Endothelial cell of coronary artery (primary cell): Measurements from ENCODE around the gene ARFGEF3. TPM values are rescaled to one million over a fixed set of nuclear protein-coding genes. Genes with fewer than 3 reads are reported as not detected.

ENCODE experiments used
- total RNA-seq: library from RNA; depleted of rRNA; stranded (reverse); fragments of >200 nt; gene quantifications from 2 replicates; pipeline ENCODE4 v1.2.3, GENCODE V29; 2014

The ARFGEF3 gene, protein sequence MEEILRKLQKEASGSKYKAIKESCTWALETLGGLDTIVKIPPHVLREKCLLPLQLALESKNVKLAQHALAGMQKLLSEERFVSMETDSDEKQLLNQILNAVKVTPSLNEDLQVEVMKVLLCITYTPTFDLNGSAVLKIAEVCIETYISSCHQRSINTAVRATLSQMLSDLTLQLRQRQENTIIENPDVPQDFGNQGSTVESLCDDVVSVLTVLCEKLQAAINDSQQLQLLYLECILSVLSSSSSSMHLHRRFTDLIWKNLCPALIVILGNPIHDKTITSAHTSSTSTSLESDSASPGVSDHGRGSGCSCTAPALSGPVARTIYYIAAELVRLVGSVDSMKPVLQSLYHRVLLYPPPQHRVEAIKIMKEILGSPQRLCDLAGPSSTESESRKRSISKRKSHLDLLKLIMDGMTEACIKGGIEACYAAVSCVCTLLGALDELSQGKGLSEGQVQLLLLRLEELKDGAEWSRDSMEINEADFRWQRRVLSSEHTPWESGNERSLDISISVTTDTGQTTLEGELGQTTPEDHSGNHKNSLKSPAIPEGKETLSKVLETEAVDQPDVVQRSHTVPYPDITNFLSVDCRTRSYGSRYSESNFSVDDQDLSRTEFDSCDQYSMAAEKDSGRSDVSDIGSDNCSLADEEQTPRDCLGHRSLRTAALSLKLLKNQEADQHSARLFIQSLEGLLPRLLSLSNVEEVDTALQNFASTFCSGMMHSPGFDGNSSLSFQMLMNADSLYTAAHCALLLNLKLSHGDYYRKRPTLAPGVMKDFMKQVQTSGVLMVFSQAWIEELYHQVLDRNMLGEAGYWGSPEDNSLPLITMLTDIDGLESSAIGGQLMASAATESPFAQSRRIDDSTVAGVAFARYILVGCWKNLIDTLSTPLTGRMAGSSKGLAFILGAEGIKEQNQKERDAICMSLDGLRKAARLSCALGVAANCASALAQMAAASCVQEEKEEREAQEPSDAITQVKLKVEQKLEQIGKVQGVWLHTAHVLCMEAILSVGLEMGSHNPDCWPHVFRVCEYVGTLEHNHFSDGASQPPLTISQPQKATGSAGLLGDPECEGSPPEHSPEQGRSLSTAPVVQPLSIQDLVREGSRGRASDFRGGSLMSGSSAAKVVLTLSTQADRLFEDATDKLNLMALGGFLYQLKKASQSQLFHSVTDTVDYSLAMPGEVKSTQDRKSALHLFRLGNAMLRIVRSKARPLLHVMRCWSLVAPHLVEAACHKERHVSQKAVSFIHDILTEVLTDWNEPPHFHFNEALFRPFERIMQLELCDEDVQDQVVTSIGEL (N-terminal part only)
- 1.7 and 4.8 TPM in 2 replicates for total RNA-seq

DNA sequence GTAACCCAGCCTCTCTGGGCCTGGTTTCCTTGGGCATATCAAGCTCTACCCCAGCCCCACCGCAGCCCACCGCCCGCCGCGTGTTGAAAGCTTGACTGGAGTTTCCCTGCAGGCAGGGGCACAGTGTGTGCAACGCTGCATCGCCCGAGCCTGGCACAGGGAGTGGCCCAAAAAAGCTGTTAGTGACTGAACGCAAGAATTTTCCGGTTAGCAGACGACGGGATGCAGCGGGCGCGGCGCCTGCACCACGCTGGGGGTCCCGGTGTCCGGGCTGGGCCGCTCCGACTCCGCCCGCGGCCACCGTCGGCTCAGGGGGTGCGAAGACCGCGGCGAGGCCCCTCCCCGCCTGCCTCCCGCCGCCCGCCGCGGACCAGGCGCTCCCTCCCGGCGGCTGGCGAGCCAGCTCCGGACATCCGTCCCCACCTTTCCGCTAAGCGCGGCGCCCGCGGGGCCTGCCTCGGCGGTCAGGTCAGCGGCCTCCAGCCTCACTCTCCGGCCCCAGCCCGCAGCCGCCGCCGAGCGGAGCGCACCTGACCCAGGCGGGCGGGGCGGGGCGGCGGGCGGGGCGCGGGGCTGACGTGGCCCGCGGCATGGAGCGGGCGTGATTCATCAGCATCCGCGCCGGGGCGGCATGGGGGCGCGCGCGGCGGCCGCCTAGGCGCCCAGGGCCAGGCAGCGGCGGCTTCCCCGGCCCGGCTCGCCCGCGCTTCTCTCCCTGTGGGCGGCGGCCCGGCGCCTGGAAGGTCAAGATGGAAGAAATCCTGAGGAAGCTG is at the start of gene ARFGEF3:
Gene ARFGEF3 (plus strand): TSS at position 602 of the 773 bp plus-strand sequence. CDS start 148 bp downstream, at position 750.

DNA sequence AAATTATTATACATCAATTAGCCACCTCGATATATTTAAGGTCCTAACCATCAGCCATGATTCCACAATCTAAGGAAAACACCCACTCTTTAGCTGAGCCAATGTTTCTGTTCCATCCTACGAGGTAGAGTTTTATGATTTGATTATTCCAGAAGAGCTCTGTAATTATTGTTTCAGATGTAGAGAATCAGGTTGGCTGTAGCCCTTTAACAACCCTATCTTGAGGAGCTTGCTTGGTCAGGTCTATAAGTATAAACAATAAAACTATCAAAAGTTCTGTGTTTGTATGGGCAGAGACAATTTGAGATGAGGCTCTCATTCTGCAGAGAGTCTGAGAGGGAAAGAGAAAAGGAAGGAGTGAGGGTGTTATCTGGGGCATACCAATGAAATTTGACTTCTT is 56.7 kb downstream of the ARFGEF3 start, which contains the start of gene PBOV1:
Gene PBOV1 (minus strand): TSS at position 43 of the 400 bp plus-strand sequence. CDS start 96 bp downstream, outside the sequence.

GRCh38 chr6:138377844-138378243 is 216.1 kb downstream of the ARFGEF3 start, which contains the start of gene SMIM28:
Gene SMIM28 (plus strand): TSS chr6:138377905. CDS start chr6:138378073, 168 bp downstream.

Other genes starting within 250 kb of the ARFGEF3 start
- gene PERP, start 54.5 kb upstream of the ARFGEF3 start, total RNA-seq, result 16.5 and 20.5 TPM in 2 replicates
- gene PBOV1, start 56.6 kb downstream of the ARFGEF3 start, total RNA-seq, result not detected in 2 replicates
- not detected in 2 replicates for gene SMIM28, start 216.0 kb downstream of the ARFGEF3 start, total RNA-seq
- 21.7 and 23.1 TPM in 2 replicates for gene HEBP2, start 242.3 kb downstream of the ARFGEF3 start, total RNA-seq